K562 (cell line): ENCODE results near the gene GPR22. TPM values are rescaled to one million over a fixed set of nuclear protein-coding genes. Genes with fewer than 3 reads are reported as not detected.

Experiments used
- ATAC-seq: fragments of 200-7000 bp; cut with Tn5 transposase; 3 replicates; pipeline ENCODE4 v1.9.1; 2020; ENCODE audit warnings: moderate library complexity
- BruUV-seq: library from RNA; stranded (reverse); fragments of 400-500 nt; replicated peaks from 2 replicates; lab custom pipeline; 2021; lab: Mats Ljungman, UMichigan
- CTCF ChIA-PET: fragments of 300-600 bp; formaldehyde crosslinking; extraction: SDS; loops from one replicate; lab custom pipeline; 2021; ENCODE audit warnings: low intra/inter-chr PET ratio; lab: Yijun Ruan, JAX
- POLR2A ChIA-PET: fragments of 300-600, 350-650 bp; sonication (Branson Sonifier 250); formaldehyde crosslinking; extraction: SDS; loops from one replicate; lab custom pipeline; 2021; ENCODE audit warnings: antibody characterized with exemption, inconsistent platforms; lab: Yijun Ruan, JAX
- DNase-seq, 4 experiments: peaks; one replicate each; pipeline versions ENCODE4 v3.0.0 to v3.0.0-alpha.2; 2011 to 2018; ENCODE audit warnings: low spot score in 3 of 4, mixed read lengths in 3 of 4; ENCODE audit errors: extremely low read depth in 1 of 4
- FAIRE-seq: peaks from 2 replicates; lab custom pipeline; 2011; peaks lifted over from hg19 to GRCh38; lab: Jason Lieb, UNC
- H2AFZ ChIP-seq: 2 replicates; pipeline ENCODE4 v1.6.0; 2011; ENCODE audit warnings: low read depth, low read length, control low read depth, inconsistent platforms
- H3K27ac ChIP-seq: fragments of 200-600 bp; 3 replicates; pipeline ENCODE4 v1.8.0; 2011; ENCODE audit warnings: low read depth, mild to moderate bottlenecking, control low read depth, inconsistent platforms, low read length, moderate library complexity, mixed read lengths; ENCODE audit errors: extremely low read depth
- H3K27me3 ChIP-seq, 2 experiments: fragments of 300-600 bp in 1 of 2; 2 replicates in 1 of 2; 3 replicates in 1 of 2; pipeline versions ENCODE4 v1.6.0 to v1.8.0; 2011; ENCODE audit warnings: inconsistent platforms in 2 of 2, low read length in 2 of 2, mild to moderate bottlenecking in 1 of 2, mixed read lengths in 1 of 2, moderate library complexity in 1 of 2; ENCODE audit not compliant: control insufficient read depth in 2 of 2, insufficient read depth in 2 of 2
- H3K36me3 ChIP-seq: fragments of 300-600 bp; 3 replicates; pipeline ENCODE4 v1.8.0; 2011; ENCODE audit warnings: mild to moderate bottlenecking, low read length, inconsistent platforms; ENCODE audit not compliant: control insufficient read depth, insufficient read depth
- H3K4me1 ChIP-seq, 2 experiments: fragments of 200-600 bp in 1 of 2; replicated peaks in 1 of 2; 2 replicates in 1 of 2; 3 replicates in 1 of 2; pipeline versions ENCODE4 v1.5.1 to v1.8.0; 2011; ENCODE audit warnings: inconsistent platforms in 2 of 2, low read length in 2 of 2, mild to moderate bottlenecking in 1 of 2, mixed read lengths in 1 of 2, moderate library complexity in 1 of 2; ENCODE audit not compliant: control insufficient read depth in 2 of 2, insufficient read depth in 2 of 2
- H3K4me2 ChIP-seq: 2 replicates; pipeline ENCODE4 v1.6.1; 2011; ENCODE audit warnings: low read length, control low read depth, inconsistent platforms, mixed read lengths; ENCODE audit not compliant: insufficient read depth
- H3K4me3 ChIP-seq: fragments of 200-600 bp; sonication (generic), shearing (Covaris generic); 2 replicates; pipeline ENCODE4 v1.5.1; 2016; ENCODE audit warnings: control low read depth, inconsistent platforms
- H3K79me2 ChIP-seq: fragments of 200-600 bp; 3 replicates; pipeline ENCODE4 v1.8.0; 2011; ENCODE audit warnings: low read length, inconsistent platforms; ENCODE audit not compliant: control insufficient read depth, insufficient read depth
- H3K9ac ChIP-seq, 2 experiments: 2 replicates each; pipeline versions ENCODE4 v1.6.0 to v1.6.1; 2011; ENCODE audit warnings: low read depth in 2 of 2, low read length in 2 of 2, control low read depth in 1 of 2, inconsistent platforms in 1 of 2, mild to moderate bottlenecking in 1 of 2, mixed read lengths in 1 of 2; ENCODE audit not compliant: insufficient read depth in 1 of 2
- H3K9me1 ChIP-seq: one replicate; pipeline ENCODE4 v1.6.0; 2011; ENCODE audit warnings: inconsistent platforms, mild to moderate bottlenecking, low read length, moderate library complexity; ENCODE audit not compliant: control insufficient read depth, insufficient read depth
- H3K9me3 ChIP-seq: replicated peaks from 2 replicates; pipeline ENCODE4 v1.5.1; 2011; ENCODE audit warnings: low read depth, low read length, inconsistent platforms; ENCODE audit not compliant: control insufficient read depth, insufficient read depth
- H4K20me1 ChIP-seq: replicated peaks from 2 replicates; pipeline ENCODE4 v1.6.1; 2011; ENCODE audit warnings: low read length, inconsistent platforms, mixed read lengths; ENCODE audit not compliant: control insufficient read depth, insufficient read depth
- EGR1 ChIP-seq: fragments of 450-650 bp; conservative IDR thresholded peaks from 2 replicates; pipeline ENCODE4 v1.6.1; 2017; ENCODE audit warnings: mild to moderate bottlenecking
- FOXA1 ChIP-seq: fragments of 450-650 bp; IDR thresholded peaks from 2 replicates; pipeline ENCODE4 v1.6.1; 2016; ENCODE audit warnings: mild to moderate bottlenecking, borderline replicate concordance
- FOXA3 ChIP-seq, 2 experiments: fragments of 450-650 bp in 1 of 2; sonication (generic) in 1 of 2; formaldehyde crosslinking; IDR thresholded peaks in 1 of 2; conservative IDR thresholded peaks in 1 of 2; 2 replicates each; pipeline versions ENCODE4 v1.4.0 to v1.8.0; 2020 to 2022; ENCODE audit warnings: mild to moderate bottlenecking in 2 of 2, missing genetic modification reagents in 1 of 2
- HCFC1 ChIP-seq: IDR thresholded peaks from 2 replicates; pipeline ENCODE4 v1.6.1; 2012; ENCODE audit warnings: low read depth, low read length, improper control_type of control experiment
- MEF2D ChIP-seq: conservative IDR thresholded peaks from 2 replicates; pipeline ENCODE4 v1.6.1; 2016; ENCODE audit warnings: low read depth, missing genetic modification characterization, missing compliant biosample characterization
- WGBS: fragments of 100-300 bp; shearing (Covaris generic); methylation state at CpG from one replicate; pipeline ENCODE4 v1.1.6; 2016; ENCODE audit warnings: low coverage, mixed read lengths; ENCODE audit not compliant: insufficient coverage; ENCODE audit errors: missing lambda C conversion rate; 5-methylcytosine and 5-hydroxymethylcytosine counted together
- in situ Hi-C: fragments of 300-500 bp; cut with MboI; formaldehyde crosslinking; loops from 4 replicates; pipeline ENCODE4 v1.15.0; 2018; ENCODE audit warnings: inconsistent platforms, mixed read lengths
- intact Hi-C: fragments of 100-400 bp; cut with micrococcal nuclease; formaldehyde crosslinking; loops from 2 replicates; pipeline ENCODE4 v1.14.2; 2022
- polyA plus RNA-seq, 8 experiments: library from polyadenylated mRNA; depleted of rRNA in 4 of 8; stranded (reverse) in 5 of 8; unstranded in 3 of 8; fragments of >200 nt; fragmentation: Nextera tagmentation in 2 of 8; fragmentation: Illumina TruSeq in 1 of 8; extraction: Ambion mirVana in 2 of 8; extraction: Trizol in 1 of 8; gene quantifications; 2 replicates each; pipeline versions ENCODE4 v1.2.1 to v1.2.3, GENCODE V29; 2011 to 2014; ENCODE audit warnings: inconsistent platforms in 1 of 8, missing spikeins in 1 of 8
- total RNA-seq, 7 experiments: library from RNA; depleted of rRNA in 6 of 7; stranded (reverse); fragments of >200 nt in 6 of 7; fragmentation: Illumina TruSeq in 2 of 7; extraction: Trizol in 2 of 7; gene quantifications; 2 replicates each; pipeline versions ENCODE4 v1.2.1 to v1.2.3, GENCODE V29; 2011 to 2021; ENCODE audit warnings: low replicate concordance in 1 of 7
- TF ChIP-seq, protein P1 (sequence below): fragments of 200-800 bp; sonication (Bioruptor generic); IDR thresholded peaks from 2 replicates; pipeline ENCODE4 v1.6.1; 2017; ENCODE audit warnings: missing genetic modification characterization, missing compliant biosample characterization

Gene GPR22
- total and polyA plus RNA-seq, 9 of the 15 experiments (the other 6 are each of a cell fraction or from before 2014, with no cell fraction given), result 0.07 to 0.20 TPM; not detected in 7

DNA sequence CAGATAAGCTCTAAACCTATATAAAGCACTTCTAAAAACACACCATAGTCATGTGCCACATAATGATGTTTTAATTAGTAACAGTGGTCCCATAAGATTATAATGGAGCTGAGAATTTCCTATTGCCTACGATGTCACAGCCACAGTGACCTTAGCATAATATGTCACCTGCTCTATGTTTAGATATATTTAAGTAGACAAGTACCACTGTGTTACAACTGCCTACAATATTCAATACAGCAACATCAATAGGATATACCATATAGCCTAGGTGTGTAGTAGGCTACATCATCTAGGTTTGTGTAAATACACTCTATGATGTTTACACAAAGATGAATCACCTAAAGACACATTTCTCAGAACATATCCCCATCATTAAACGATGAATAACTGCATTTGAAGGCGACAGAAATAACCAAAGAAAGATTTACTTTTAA, 24.5 kb downstream of the GPR22 start:
- BruUV-seq, result no TSS peak
- intact Hi-C loops, result loop anchor here (10.0 kb wide), 1 partner anchor 700 kb away; no protein-coding TSS in a partner anchor
- TF ChIP-seq HCFC1 (no peak), EGR1 (no peak), FOXA3 (CRISPR knock-in tag; conservative IDR thresholded peaks at IDR 0.05 in 1 of 2, IDR thresholded peaks at IDR 0.05 in 1 of 2) (peak; percentile 61 to 74; a peak in 3 of 4 replicates), MEF2D (tag) (peak; percentile 80), FOXA1 (0 out of 2 replicates have a peak, but pooled peaks have one; percentile 34)
- TF ChIP-seq, protein P1, sequence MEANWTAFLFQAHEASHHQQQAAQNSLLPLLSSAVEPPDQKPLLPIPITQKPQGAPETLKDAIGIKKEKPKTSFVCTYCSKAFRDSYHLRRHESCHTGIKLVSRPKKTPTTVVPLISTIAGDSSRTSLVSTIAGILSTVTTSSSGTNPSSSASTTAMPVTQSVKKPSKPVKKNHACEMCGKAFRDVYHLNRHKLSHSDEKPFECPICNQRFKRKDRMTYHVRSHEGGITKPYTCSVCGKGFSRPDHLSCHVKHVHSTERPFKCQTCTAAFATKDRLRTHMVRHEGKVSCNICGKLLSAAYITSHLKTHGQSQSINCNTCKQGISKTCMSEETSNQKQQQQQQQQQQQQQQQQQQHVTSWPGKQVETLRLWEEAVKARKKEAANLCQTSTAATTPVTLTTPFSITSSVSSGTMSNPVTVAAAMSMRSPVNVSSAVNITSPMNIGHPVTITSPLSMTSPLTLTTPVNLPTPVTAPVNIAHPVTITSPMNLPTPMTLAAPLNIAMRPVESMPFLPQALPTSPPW (CRISPR knock-in tag), result peak; percentile 25; the same call in 1 of the 2 replicates
- no peaks in the 10 kb centered on the region for H4K20me1 ChIP-seq
- ChIA-PET CTCF (no interaction called here), POLR2A (interaction anchor here (1.3 to 1.9 kb wide), 3 partner anchors 13 to 17 kb away, joined by 3 to 11 read pairs (median 7); no protein-coding TSS in a partner anchor)
- no peak for DNase-seq
- no peak overlapping the region for H3K27ac ChIP-seq
- FAIRE-seq, result no peak
- no peaks in the 10 kb centered on the region for H3K27me3 ChIP-seq
- in situ Hi-C loops, result no loop called here
- no peaks in the 10 kb centered on the region for H3K36me3 ChIP-seq
- H3K79me2 ChIP-seq, result peaks cover 40% of the 10 kb centered on the region
- ATAC-seq, result peak; percentile 8; the same call in 1 of the 3 replicates
- no peak overlapping the region for H2AFZ ChIP-seq
- H3K4me1 ChIP-seq, result peaks cover 0 to 15% of the 10 kb centered on the region in 2 experiments; a peak in 3 of 5 replicates
- H3K9me3 ChIP-seq, result no peaks in the 10 kb centered on the region
- H3K9ac ChIP-seq, result no peak overlapping the region
- no peak overlapping the region for H3K4me3 ChIP-seq
- 45% methylated on average over 3 of the region's 3 CpGs for WGBS
- H3K9me1 ChIP-seq, result no peaks in the 10 kb centered on the region
- H3K4me2 ChIP-seq, result no peak overlapping the region
